ENCODE data around the gene GABBR2. TPM values are rescaled to one million over a fixed set of nuclear protein-coding genes. Genes with fewer than 3 reads are reported as not detected.

Gene GABBR2
- total and polyA plus RNA-seq, 9 of the 15 experiments (the other 6 are each of a cell fraction or from before 2014, with no cell fraction given), result 0.15 to 1.9 (median 0.32) TPM

- Histone ChIP-seq H3K9me3 (replicated peaks; ENCODE audit: control insufficient read depth, insufficient read depth, low read depth, low read length) (no peaks in the 10 kb centered on the region), H2AFZ (ENCODE audit: low read depth, low read length) (peak overlapping the region; percentile 55; the same call in 1 of the 2 replicates), H3K4me1 (replicated peaks in 1 of 2; ENCODE audit: control insufficient read depth in 2 of 2, insufficient read depth in 2 of 2, low read length in 2 of 2) (peaks cover 12 to 21% of the 10 kb centered on the region in 2 experiments), H3K79me2 (ENCODE audit: control insufficient read depth, insufficient read depth, low read length) (no peaks in the 10 kb centered on the region), H4K20me1 (replicated peaks; ENCODE audit: control insufficient read depth, insufficient read depth, low read length) (0 out of 2 replicates have a peak, but pooled peaks cover 3% of the 10 kb centered on the region), H3K36me3 (ENCODE audit: control insufficient read depth, insufficient read depth, low read length) (no peaks in the 10 kb centered on the region), H3K27ac (ENCODE audit: extremely low read depth, low read depth, low read length) (peak overlapping the region; percentile 88), H3K9me1 (ENCODE audit: control insufficient read depth, insufficient read depth, low read length) (peaks cover 3% of the 10 kb centered on the region), H3K9ac (ENCODE audit: insufficient read depth in 1 of 2, low read depth in 2 of 2, low read length in 2 of 2) (peak overlapping the region; percentile 14 to 30; a peak in 2 of 4 replicates), H3K4me2 (ENCODE audit: insufficient read depth, low read length) (peak overlapping the region; percentile 76), H3K4me3 (no peak overlapping the region), H3K27me3 (ENCODE audit: control insufficient read depth in 2 of 2, insufficient read depth in 2 of 2, low read length in 2 of 2) (no peaks in the 10 kb centered on the region; a peak in 1 of 5 replicates)
- 2% methylated on average over 3 of the region's 3 CpGs for WGBS (ENCODE audit: insufficient coverage, low coverage, missing lambda C conversion rate)
- DNase-seq (ENCODE audit: extremely low read depth in 1 of 4, low spot score in 3 of 4), result peak; percentile 74 to 87 (median 81)
- peak; percentile 83 for ATAC-seq
- intact Hi-C loops (cut with micrococcal nuclease), result loop anchor here (10.0 kb wide), 1 partner anchor 262 kb away; no protein-coding TSS in a partner anchor
- no peak for FAIRE-seq
- ChIA-PET CTCF (ENCODE audit: low intra/inter-chr PET ratio) (no interaction called here), POLR2A (interaction anchor here (0.6 to 2.4 kb wide), 10 partner anchors 9 to 499 kb away, joined by 3 to 11 read pairs (median 4); no protein-coding TSS in a partner anchor)
- in situ Hi-C loops (cut with MboI), result no loop called here
- BruUV-seq (replicated peaks), result no TSS peak
- no peak for TF ChIP-seq ZBTB12 (CRISPR knock-in tag; IDR thresholded peaks at IDR 0.05)
- peak; percentile 53; the same call in 1 of the 2 replicates for TF ChIP-seq CREB1 (IDR thresholded peaks at IDR 0.05)
- no peak for TF ChIP-seq CREB1 (CRISPR knock-in tag; IDR thresholded peaks at IDR 0.05)
- no peak for TF ChIP-seq ZBTB8A (IDR thresholded peaks at IDR 0.05; ENCODE audit: partially characterized antibody)
- no peak for TF ChIP-seq RBM22 (IDR thresholded peaks at IDR 0.05; ENCODE audit: low read depth, low read length, poor library complexity, severe bottlenecking)
- no peak for TF ChIP-seq PPARD (CRISPR knock-in tag; IDR thresholded peaks at IDR 0.05)
- TF ChIP-seq GABPB2 (CRISPR knock-in tag; conservative IDR thresholded peaks at IDR 0.05), result no peak
- TF ChIP-seq ZNF586 (CRISPR knock-in tag; conservative IDR thresholded peaks at IDR 0.05), result no peak
- TF ChIP-seq RBM17 (IDR thresholded peaks at IDR 0.05; ENCODE audit: borderline replicate concordance, low read depth, low read length), result no peak
- no peak for TF ChIP-seq YY1 (IDR thresholded peaks at IDR 0.05; ENCODE audit: borderline replicate concordance in 1 of 3, control insufficient read depth in 1 of 3, extremely low read depth in 1 of 3, insufficient read depth in 3 of 3, insufficient read length in 1 of 3, insufficient replicate concordance in 2 of 3, low read depth in 1 of 3, low read length in 2 of 3)
- peak; percentile 54; the same call in 1 of the 2 replicates for TF ChIP-seq MYC (IDR thresholded peaks at IDR 0.05; ENCODE audit: low read depth, low read length)
- no peak for TF ChIP-seq MYC (CRISPR knock-in tag; IDR thresholded peaks at IDR 0.05; ENCODE audit: borderline replicate concordance, low read depth)
Observed at GRCh38 chr9:98576354-98576753, 132.4 kb downstream of the GABBR2 start.

Data from K562 (cell line).